MCF 10A (cell line): ENCODE measurements around the gene MYO18B. TPM values are rescaled to one million over a fixed set of nuclear protein-coding genes. Genes with fewer than 3 reads are reported as not detected.

ENCODE experiments used
- Bru-seq: library from RNA; stranded (reverse); fragments of 400-500 nt; gene quantifications from one replicate; lab custom pipeline; 2021; lab: Mats Ljungman, UMichigan
- BruChase-seq, 2 experiments: library from RNA; stranded (reverse); fragments of 400-500 nt; gene quantifications; one replicate each; lab custom pipeline; 2021; lab: Mats Ljungman, UMichigan
- BruUV-seq: library from RNA; stranded (reverse); fragments of 400-500 nt; replicated peaks from 2 replicates; lab custom pipeline; 2021; lab: Mats Ljungman, UMichigan
- CTCF ChIA-PET: fragments of 300-600 bp; sonication (Branson Sonifier 250); formaldehyde crosslinking; extraction: SDS; loops from one replicate; lab custom pipeline; 2021; ENCODE audit warnings: antibody characterized with exemption, inconsistent platforms; lab: Yijun Ruan, JAX
- POLR2A ChIA-PET: fragments of 300-600, 350-650 bp; sonication (Branson Sonifier 250); formaldehyde crosslinking; extraction: SDS; loops from one replicate; lab custom pipeline; 2020; ENCODE audit warnings: antibody characterized with exemption, inconsistent platforms; lab: Yijun Ruan, JAX
- DNase-seq: peaks from one replicate; pipeline ENCODE4 v3.0.0-alpha.2; 2018; ENCODE audit not compliant: unreplicated experiment
- H3K27ac Mint-ChIP-seq: one replicate; pipeline ENCODE4 v1.8.0; 2022; ENCODE audit warnings: mild to moderate bottlenecking, low read depth, mixed read lengths; ENCODE audit not compliant: unreplicated experiment
- H3K27me3 Mint-ChIP-seq: one replicate; pipeline ENCODE4 v1.8.0; 2022; ENCODE audit warnings: mixed read lengths; ENCODE audit not compliant: insufficient read depth, unreplicated experiment
- H3K36me3 Mint-ChIP-seq: one replicate; pipeline ENCODE4 v1.8.0; 2022; ENCODE audit warnings: mild to moderate bottlenecking, moderate library complexity, mixed read lengths; ENCODE audit not compliant: insufficient read depth, unreplicated experiment
- H3K4me1 Mint-ChIP-seq: one replicate; pipeline ENCODE4 v1.8.0; 2022; ENCODE audit warnings: mixed read lengths; ENCODE audit not compliant: insufficient read depth, unreplicated experiment
- H3K4me3 Mint-ChIP-seq: one replicate; pipeline ENCODE4 v1.8.0; 2022; ENCODE audit warnings: mild to moderate bottlenecking, moderate library complexity, mixed read lengths; ENCODE audit not compliant: unreplicated experiment
- H3K9me3 Mint-ChIP-seq: one replicate; pipeline ENCODE4 v1.8.0; 2022; ENCODE audit warnings: mixed read lengths; ENCODE audit not compliant: unreplicated experiment
- intact Hi-C: fragments of 100-400 bp; cut with micrococcal nuclease; formaldehyde crosslinking; loops from 2 replicates; pipeline ENCODE4 v1.14.1; 2022
- long read RNA-seq: library from polyadenylated mRNA; stranded (forward); transcript quantifications from one replicate; pipeline ENCODE4 v2.0.0, GENCODE V29; 2022
- total RNA-seq: library from RNA; stranded (reverse); gene quantifications from 2 replicates; pipeline ENCODE4 v1.2.3, GENCODE V29; 2022
- TF ChIP-seq, protein P1 (sequence below): fragments of 200-600 bp; IDR thresholded peaks from one replicate; pipeline ENCODE4 v1.8.0; 2022; ENCODE audit warnings: antibody characterized with exemption, mild to moderate bottlenecking; ENCODE audit not compliant: unreplicated experiment

Gene MYO18B, protein sequence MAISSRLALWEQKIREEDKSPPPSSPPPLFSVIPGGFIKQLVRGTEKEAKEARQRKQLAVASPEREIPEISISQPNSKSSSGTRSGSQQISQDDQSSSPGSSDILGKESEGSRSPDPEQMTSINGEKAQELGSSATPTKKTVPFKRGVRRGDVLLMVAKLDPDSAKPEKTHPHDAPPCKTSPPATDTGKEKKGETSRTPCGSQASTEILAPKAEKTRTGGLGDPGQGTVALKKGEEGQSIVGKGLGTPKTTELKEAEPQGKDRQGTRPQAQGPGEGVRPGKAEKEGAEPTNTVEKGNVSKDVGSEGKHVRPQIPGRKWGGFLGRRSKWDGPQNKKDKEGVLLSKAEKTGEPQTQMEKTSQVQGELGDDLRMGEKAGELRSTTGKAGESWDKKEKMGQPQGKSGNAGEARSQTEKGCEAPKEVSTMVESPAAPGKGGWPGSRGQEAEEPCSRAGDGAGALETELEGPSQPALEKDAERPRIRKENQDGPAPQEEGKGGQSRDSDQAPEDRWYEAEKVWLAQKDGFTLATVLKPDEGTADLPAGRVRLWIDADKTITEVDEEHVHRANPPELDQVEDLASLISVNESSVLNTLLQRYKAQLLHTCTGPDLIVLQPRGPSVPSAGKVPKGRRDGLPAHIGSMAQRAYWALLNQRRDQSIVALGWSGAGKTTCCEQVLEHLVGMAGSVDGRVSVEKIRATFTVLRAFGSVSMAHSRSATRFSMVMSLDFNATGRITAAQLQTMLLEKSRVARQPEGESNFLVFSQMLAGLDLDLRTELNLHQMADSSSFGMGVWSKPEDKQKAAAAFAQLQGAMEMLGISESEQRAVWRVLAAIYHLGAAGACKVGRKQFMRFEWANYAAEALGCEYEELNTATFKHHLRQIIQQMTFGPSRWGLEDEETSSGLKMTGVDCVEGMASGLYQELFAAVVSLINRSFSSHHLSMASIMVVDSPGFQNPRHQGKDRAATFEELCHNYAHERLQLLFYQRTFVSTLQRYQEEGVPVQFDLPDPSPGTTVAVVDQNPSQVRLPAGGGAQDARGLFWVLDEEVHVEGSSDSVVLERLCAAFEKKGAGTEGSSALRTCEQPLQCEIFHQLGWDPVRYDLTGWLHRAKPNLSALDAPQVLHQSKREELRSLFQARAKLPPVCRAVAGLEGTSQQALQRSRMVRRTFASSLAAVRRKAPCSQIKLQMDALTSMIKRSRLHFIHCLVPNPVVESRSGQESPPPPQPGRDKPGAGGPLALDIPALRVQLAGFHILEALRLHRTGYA (N-terminal part only)
- total RNA-seq (0.07 TPM in 1 of 2 replicates, not detected in the other), Bru-seq, nascent RNA (percentile 5 among the genes with signal in this experiment), BruChase-seq, experiment 1, labeled RNA remaining after a 6-hour chase (percentile 11 among the genes with signal in this experiment), BruChase-seq, experiment 2, labeled RNA remaining after a 2-hour chase (percentile 9 among the genes with signal in this experiment)
- long read RNA-seq: 0 reads

DNA sequence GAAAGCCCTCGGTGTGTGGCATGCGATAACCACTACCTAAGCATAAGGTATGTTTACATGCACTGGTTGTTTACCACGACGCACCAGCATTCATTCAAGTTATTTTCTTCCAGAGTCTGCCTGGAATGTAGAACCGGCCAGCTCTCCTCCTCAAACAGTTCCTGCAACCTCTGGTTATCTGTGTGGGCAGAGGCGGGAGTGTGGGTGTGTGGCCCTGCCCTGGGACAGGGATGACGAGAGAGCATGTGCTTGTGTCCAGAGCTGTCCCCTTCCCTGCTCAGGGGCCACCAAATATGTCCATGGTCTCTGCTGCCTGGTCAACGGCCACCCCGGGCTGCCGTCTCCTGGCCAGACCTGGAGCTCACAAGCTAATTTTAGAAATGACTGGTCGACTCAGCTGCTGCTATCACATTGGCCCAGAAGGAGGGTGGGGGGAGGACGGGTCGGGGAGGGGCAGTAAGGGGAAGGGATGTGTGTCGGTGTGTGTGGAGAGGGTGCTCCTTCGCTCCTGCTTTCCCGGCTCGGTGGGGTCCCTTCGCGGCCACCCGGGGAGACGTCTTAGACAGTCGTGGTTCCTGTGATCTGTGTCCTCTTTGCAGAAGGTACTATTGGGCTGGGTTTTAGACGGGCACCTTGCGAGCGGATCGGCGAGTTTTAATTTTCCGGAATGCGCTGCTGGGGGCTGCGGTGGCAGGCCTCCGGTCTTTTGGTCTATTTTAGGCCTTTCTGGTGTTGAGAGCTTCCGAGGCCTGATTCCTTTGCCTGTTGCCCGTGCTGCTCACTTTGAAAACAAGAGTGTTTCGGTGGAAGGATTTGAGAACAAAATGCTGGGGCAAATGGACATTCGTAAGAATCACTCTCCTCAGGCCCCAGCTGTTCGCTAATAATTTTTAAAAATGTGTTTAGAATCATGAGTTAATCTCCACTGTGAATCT lies at the start of gene MYO18B:
MYO18B (plus strand) TSS at position 497 of the 935 bp plus-strand sequence. CDS start 18,905 bp downstream, outside the sequence.
- peaks cover 15% of the 10 kb centered on the region for H3K4me1 Mint-ChIP-seq
- TF ChIP-seq, protein P1, sequence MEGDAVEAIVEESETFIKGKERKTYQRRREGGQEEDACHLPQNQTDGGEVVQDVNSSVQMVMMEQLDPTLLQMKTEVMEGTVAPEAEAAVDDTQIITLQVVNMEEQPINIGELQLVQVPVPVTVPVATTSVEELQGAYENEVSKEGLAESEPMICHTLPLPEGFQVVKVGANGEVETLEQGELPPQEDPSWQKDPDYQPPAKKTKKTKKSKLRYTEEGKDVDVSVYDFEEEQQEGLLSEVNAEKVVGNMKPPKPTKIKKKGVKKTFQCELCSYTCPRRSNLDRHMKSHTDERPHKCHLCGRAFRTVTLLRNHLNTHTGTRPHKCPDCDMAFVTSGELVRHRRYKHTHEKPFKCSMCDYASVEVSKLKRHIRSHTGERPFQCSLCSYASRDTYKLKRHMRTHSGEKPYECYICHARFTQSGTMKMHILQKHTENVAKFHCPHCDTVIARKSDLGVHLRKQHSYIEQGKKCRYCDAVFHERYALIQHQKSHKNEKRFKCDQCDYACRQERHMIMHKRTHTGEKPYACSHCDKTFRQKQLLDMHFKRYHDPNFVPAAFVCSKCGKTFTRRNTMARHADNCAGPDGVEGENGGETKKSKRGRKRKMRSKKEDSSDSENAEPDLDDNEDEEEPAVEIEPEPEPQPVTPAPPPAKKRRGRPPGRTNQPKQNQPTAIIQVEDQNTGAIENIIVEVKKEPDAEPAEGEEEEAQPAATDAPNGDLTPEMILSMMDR: no peak
- H3K4me3 Mint-ChIP-seq: no peak within 1 kb of the TSS
- H3K9me3 Mint-ChIP-seq: no peaks in the 10 kb centered on the region
- no peak for DNase-seq
- no TSS peak for BruUV-seq
- H3K27me3 Mint-ChIP-seq: no peaks in the 10 kb centered on the region
- H3K36me3 Mint-ChIP-seq: no peaks in the 10 kb centered on the region
- peak within 1 kb of the TSS; percentile 8 for H3K27ac Mint-ChIP-seq
- intact Hi-C loops: no loop called here
- ChIA-PET POLR2A (interaction anchor here (1.0 kb wide), 1 partner anchor 15 kb away, joined by 3 read pairs; no protein-coding TSS in a partner anchor), CTCF (interaction anchor here (0.6 to 1.0 kb wide), 2 partner anchors 720 to 1201 kb away, joined by 3 read pairs; no protein-coding TSS in a partner anchor)

DNA sequence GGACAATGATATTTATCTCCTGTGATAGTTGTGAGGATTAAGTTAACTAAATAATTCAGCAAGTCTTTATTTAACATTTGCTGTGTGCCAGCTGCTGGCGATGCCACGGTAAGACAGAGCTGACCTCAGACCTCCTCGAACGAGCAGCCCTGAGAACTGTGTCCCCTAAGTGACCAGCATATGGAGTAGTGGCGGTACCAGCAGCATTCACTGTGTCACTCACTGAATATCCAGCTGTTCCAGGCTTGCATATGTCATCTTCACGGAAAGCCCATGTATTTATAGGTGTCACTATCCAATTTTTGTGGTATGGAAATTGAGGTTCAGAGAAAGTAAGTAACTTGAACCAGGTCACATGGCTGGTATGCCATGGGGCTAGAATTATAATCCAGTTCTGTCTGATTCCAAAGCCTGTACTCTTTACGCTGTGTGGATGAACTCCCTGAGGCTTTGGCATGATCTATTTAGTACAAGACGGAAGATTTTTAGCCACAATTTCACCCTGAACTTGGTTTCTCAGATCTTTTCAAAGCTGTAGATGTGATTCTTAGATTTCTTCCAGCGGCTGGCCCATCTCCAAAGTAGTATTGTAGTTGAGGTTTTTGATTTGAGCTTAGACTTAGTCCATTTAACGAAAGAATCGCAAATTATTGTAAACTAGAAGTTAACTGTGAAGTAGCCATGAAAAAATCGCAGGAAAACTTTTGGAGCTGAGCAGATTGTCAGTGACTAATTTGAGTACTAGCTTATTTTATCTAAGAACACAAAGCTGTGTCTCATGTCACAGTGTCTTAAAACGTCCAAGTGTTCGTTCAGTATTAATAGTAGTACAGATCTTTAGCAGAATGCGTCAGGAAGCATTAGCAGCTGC lies 49.4 kb upstream of the MYO18B start:
- Mint-ChIP-seq H3K27me3 (no peaks in the 10 kb centered on the region), H3K4me3 (no peak overlapping the region), H3K27ac (no peak overlapping the region), H3K4me1 (no peaks in the 10 kb centered on the region), H3K36me3 (peaks cover 19% of the 10 kb centered on the region), H3K9me3 (no peaks in the 10 kb centered on the region)
- no TSS peak for BruUV-seq
- TF ChIP-seq, protein P1: no peak
- POLR2A ChIA-PET: no interaction called here
- CTCF ChIA-PET: interaction anchor here (0.8 to 1.5 kb wide), 2 partner anchors 125 to 232 kb away, joined by 4 to 5 read pairs; no protein-coding TSS in a partner anchor
- intact Hi-C loops: no loop called here
- DNase-seq: no peak

DNA sequence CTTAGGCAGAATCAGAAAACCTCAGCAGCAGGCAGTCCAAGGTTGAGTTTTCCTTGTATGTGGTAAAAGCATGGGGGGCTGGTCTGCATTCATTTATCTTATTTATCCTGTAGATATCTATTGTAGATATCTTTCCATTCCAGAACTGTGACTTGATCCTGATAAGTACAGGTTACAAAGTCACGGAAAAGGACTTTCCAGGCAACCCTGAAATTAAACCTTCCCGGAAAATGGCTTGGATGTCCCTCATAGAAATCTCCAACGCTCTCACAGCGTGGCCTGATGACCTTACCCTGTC lies 48.8 kb upstream of the MYO18B start:
- Mint-ChIP-seq H3K4me3 (no peak overlapping the region), H3K27ac (no peak overlapping the region), H3K4me1 (no peaks in the 10 kb centered on the region), H3K9me3 (no peaks in the 10 kb centered on the region), H3K27me3 (no peaks in the 10 kb centered on the region), H3K36me3 (peaks cover 19% of the 10 kb centered on the region)
- no TSS peak for BruUV-seq
- intact Hi-C loops: no loop called here
- TF ChIP-seq, protein P1: no peak
- ChIA-PET POLR2A (no interaction called here), CTCF (interaction anchor here (0.8 kb wide), 1 partner anchor 232 kb away, joined by 4 read pairs; no protein-coding TSS in a partner anchor)
- no peak for DNase-seq
